Left ventricle myocardium inferior (tissue), 1 donor: ENCODE data around the gene TAC3. TPM values are rescaled to one million over a fixed set of nuclear protein-coding genes. Genes with fewer than 3 reads are reported as not detected.

Source experiments
- DNase-seq: peaks from one replicate; pipeline ENCODE4 v3.0.0-alpha.2; 2020
- H3K27ac ChIP-seq: fragments of 200-600 bp; replicated peaks from 2 replicates; pipeline ENCODE4 v1.8.0; 2021
- H3K27me3 ChIP-seq: fragments of 200-600 bp; 2 replicates; pipeline ENCODE4 v1.8.0; 2021; ENCODE audit warnings: low read depth
- H3K36me3 ChIP-seq: fragments of 200-600 bp; 2 replicates; pipeline ENCODE4 v1.8.0; 2021
- H3K4me1 ChIP-seq: fragments of 200-600 bp; 2 replicates; pipeline ENCODE4 v1.8.0; 2021
- H3K4me3 ChIP-seq: fragments of 200-600 bp; 2 replicates; pipeline ENCODE4 v1.8.0; 2021; ENCODE audit warnings: mild to moderate bottlenecking, moderate library complexity
- H3K9me3 ChIP-seq: fragments of 200-600 bp; replicated peaks from 2 replicates; pipeline ENCODE4 v1.8.0; 2021
- intact Hi-C: fragments of 100-400 bp; cut with micrococcal nuclease; formaldehyde crosslinking; loops from one replicate; pipeline ENCODE4 v1.11.0; 2022
- total RNA-seq: library from RNA; stranded (reverse); fragmentation: NEBNext Ultra II Directional; extraction: Animal tissue kit (Norgen Biotek cat#: 25700); gene quantifications from one replicate; pipeline ENCODE4 v1.2.1, GENCODE V29; 2021
- TF ChIP-seq, protein P1 (sequence below): fragments of 200-600 bp; IDR thresholded peaks from 2 replicates; pipeline ENCODE4 v1.8.0; 2021; ENCODE audit warnings: antibody characterized with exemption, mild to moderate bottlenecking, borderline replicate concordance
- donor health status: DM: no; HTN: yes; CAD: no; lungs with severe emphysema.

Gene TAC3
- total RNA-seq, 1 donor from 2014 or later: not detected

DNA sequence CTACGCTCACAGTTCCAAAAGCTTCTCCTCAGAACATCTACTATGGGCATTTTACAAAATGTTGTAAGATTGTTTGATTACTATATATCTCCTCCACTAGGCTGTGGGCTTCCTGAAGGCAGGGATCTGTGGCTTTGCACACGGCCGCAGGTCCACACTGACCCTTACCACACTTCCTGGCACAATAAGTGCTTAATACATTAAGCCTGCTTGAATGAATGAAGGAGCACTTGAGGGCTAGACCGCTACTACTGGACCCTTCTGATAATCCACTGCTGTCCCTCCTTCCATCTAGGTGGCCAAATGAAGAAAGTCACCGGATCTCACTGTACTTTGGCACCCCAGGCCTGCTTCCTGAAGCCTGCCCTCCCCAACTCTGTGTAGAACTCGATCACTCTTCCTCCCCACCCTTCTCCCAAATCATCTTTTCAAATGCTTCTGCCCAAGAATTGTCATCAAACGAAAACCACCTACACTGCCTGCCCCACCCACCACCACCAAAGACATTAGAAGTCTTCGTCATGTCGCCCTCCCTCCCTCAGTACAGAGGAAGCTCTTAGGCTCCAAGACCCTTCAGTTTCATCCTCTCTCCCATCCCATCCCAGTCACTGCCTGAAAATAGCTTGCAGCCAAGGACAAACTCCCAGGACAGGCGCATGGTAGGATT lies 9.4 kb downstream of the TAC3 start:
- H3K4me3 ChIP-seq: peak overlapping the region; percentile 96
- DNase-seq: no peak
- no peaks in the 10 kb centered on the region for H3K9me3 ChIP-seq
- peaks cover 37% of the 10 kb centered on the region for H3K4me1 ChIP-seq
- H3K36me3 ChIP-seq: peaks cover 27% of the 10 kb centered on the region
- intact Hi-C loops: loop anchor here (5.0 kb wide), 1 partner anchor 105 kb away; the partner anchor contains the start of gene STAT6
- H3K27me3 ChIP-seq: no peaks in the 10 kb centered on the region
- H3K27ac ChIP-seq: peak overlapping the region; percentile 89
- TF ChIP-seq, protein P1, sequence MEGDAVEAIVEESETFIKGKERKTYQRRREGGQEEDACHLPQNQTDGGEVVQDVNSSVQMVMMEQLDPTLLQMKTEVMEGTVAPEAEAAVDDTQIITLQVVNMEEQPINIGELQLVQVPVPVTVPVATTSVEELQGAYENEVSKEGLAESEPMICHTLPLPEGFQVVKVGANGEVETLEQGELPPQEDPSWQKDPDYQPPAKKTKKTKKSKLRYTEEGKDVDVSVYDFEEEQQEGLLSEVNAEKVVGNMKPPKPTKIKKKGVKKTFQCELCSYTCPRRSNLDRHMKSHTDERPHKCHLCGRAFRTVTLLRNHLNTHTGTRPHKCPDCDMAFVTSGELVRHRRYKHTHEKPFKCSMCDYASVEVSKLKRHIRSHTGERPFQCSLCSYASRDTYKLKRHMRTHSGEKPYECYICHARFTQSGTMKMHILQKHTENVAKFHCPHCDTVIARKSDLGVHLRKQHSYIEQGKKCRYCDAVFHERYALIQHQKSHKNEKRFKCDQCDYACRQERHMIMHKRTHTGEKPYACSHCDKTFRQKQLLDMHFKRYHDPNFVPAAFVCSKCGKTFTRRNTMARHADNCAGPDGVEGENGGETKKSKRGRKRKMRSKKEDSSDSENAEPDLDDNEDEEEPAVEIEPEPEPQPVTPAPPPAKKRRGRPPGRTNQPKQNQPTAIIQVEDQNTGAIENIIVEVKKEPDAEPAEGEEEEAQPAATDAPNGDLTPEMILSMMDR: no peak

DNA sequence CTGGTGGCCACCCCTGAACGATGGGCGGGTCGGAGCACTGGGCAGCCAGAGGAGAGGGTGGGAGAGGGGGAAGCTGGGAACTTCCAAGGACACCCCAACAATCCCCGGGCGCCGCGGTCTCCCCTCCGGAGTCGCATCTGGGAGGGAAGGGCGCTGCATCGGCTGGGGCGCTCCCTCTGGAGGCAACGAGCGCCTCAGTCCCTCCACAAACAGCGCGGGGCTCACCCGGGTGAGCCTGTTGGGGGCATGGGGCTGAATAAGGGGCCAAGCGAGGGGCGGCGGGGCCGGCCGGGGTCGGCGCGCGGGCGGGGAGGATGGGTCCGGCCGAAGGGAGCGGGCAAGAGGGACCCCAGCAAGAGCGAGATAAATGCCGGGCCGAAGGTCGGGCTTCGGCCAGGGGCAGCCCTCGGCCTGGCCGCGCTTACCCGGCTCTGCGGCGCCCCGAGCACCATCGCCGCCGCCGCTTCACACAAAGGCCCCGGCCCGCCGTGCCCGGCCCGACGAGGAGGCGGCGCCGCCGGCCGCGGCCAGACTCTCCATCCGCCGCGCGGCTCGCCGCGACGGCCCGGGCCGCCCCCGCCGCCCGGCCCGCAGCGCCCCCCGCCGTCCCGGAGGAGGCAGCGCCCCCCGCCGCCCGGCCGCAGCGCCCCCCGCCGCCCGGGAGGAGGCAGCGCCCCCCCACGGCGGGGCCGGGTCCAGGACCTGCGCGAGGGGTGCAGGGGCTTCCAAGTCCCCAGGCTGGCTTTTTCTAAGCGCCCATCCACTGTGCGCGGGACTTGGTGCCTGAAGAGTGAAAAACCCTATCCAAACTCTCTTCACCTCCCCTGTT lies 10.1 kb downstream of the TAC3 start, which contains the start of gene ZBTB39:
ZBTB39 (minus strand) TSS at position 567 of the 829 bp plus-strand sequence. CDS start 1,629 bp downstream, outside the sequence.
- Histone ChIP-seq H3K4me1 (peaks cover 45% of the 10 kb centered on the region), H3K27ac (peak within 1 kb of the TSS; percentile 89), H3K36me3 (peaks cover 29% of the 10 kb centered on the region), H3K4me3 (peak within 1 kb of the TSS; percentile 96), H3K9me3 (no peaks in the 10 kb centered on the region), H3K27me3 (no peaks in the 10 kb centered on the region)
- TF ChIP-seq, protein P1: peak; percentile 68
- peak; percentile 64 for DNase-seq
- intact Hi-C loops: loop anchor here (5.0 kb wide), 1 partner anchor 106 kb away; the partner anchor contains the start of gene STAT6

DNA sequence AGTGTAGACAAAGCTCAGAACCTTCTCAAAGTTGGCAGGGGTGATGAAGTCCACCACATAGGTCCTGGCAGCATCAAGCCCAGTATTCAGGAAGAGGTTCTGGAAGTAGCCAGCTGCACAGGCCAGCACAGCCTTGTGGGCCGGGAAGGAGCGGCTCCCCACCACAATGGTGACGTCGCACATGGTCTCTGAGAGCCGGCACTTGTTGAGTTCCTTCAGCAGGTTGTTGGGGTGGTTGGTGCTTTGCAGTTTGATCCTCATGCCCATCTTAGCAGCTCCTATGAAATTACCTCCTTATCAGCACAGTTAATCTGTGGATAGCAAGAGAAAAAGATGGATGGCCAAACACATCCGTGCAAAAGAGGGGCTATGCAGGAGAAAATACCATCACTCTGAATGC lies 11.7 kb downstream of the TAC3 start:
- peaks cover 46% of the 10 kb centered on the region for H3K4me1 ChIP-seq
- no peaks in the 10 kb centered on the region for H3K27me3 ChIP-seq
- intact Hi-C loops: loop anchor here (5.0 kb wide), 1 partner anchor 108 kb away; the partner anchor contains the start of gene STAT6
- no peaks in the 10 kb centered on the region for H3K9me3 ChIP-seq
- H3K36me3 ChIP-seq: peaks cover 38% of the 10 kb centered on the region
- H3K27ac ChIP-seq: no peak overlapping the region
- TF ChIP-seq, protein P1: no peak
- H3K4me3 ChIP-seq: peak overlapping the region; percentile 96
- DNase-seq: no peak

DNA sequence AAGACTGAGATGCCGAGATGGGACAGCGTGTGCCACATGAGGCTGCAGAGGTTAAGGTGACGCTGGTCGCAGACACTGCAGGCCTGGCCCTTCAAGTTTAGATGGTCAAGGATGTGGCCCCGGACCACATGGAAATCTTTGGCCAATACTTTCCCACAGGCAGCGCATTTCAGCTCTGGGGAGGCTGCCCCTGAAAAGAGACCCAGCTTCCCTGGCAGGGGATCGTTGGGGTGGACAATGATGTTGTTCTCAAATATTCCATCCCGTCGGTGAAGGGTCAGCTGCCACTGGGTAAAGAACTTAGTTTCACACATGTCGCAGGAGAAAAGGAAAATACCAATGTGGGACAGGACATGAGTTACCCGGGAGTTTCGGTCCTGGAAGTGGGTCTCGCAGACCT lies 12.9 kb downstream of the TAC3 start:
- TF ChIP-seq, protein P1: no peak

DNA sequence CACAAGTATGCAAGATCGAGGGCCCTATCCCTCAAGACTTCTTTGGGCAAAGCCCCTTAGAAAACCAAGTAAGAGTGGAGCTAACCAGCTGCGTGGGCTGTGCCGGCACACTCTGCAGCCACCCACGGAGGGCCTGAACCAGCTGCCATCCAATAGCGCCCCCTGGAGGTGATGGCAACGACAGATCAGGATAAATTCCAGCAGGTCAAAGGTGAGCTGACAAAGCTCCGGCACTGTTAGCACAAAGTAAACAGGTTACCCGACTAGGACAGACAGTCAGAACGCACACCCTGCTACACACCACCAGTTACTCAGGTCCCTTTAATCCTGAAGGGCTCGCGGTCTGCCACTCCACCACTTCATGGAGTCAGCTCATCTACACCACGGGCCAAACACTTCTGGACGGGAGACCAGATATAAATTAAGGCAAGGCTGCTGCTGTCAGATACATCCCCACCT lies 14.9 kb downstream of the TAC3 start:
- no peak overlapping the region for H3K4me3 ChIP-seq
- no peaks in the 10 kb centered on the region for H3K27me3 ChIP-seq
- TF ChIP-seq, protein P1: peak; percentile 76
- H3K36me3 ChIP-seq: peaks cover 46% of the 10 kb centered on the region
- H3K4me1 ChIP-seq: peaks cover 34% of the 10 kb centered on the region
- H3K27ac ChIP-seq: no peak overlapping the region
- H3K9me3 ChIP-seq: no peaks in the 10 kb centered on the region
- DNase-seq: peak; percentile 55
- intact Hi-C loops: no loop called here

More for the DNA sequence above, 12.9 kb downstream of the TAC3 start:
- Histone ChIP-seq H3K4me1 (peaks cover 46% of the 10 kb centered on the region), H3K4me3 (no peak overlapping the region), H3K9me3 (no peaks in the 10 kb centered on the region), H3K36me3 (peaks cover 43% of the 10 kb centered on the region), H3K27me3 (no peaks in the 10 kb centered on the region), H3K27ac (no peak overlapping the region)
- intact Hi-C loops: no loop called here
- no peak for DNase-seq
